Mesodermal cell (in vitro differentiated cells): ENCODE results near the gene RADIL.

Experiments used
- H3K27ac ChIP-seq: 2 replicates; pipeline ENCODE4 v1.7.0; 2013; ENCODE audit warnings: mild to moderate bottlenecking, low read depth, low read length, moderate library complexity; ENCODE audit not compliant: severe bottlenecking
- H3K36me3 ChIP-seq: 2 replicates; pipeline ENCODE4 v1.7.1; 2013; ENCODE audit warnings: mild to moderate bottlenecking, low read length, moderate library complexity; ENCODE audit not compliant: control insufficient read depth, insufficient read depth
- H3K4me1 ChIP-seq: one replicate; pipeline ENCODE4 v1.7.1; 2013; ENCODE audit warnings: mild to moderate bottlenecking, low read length; ENCODE audit not compliant: insufficient read depth, control insufficient read depth, poor library complexity, severe bottlenecking
- H3K4me3 ChIP-seq: 2 replicates; pipeline ENCODE4 v1.7.0; 2013; ENCODE audit warnings: low read length, control low read depth, mild to moderate bottlenecking; ENCODE audit not compliant: insufficient read depth, poor library complexity, severe bottlenecking; ENCODE audit errors: extremely low read depth
- H3K9me3 ChIP-seq: 2 replicates; pipeline ENCODE4 v1.7.1; 2013; ENCODE audit warnings: mild to moderate bottlenecking, low read length, moderate library complexity; ENCODE audit not compliant: control insufficient read depth
- WGBS, 2 experiments: methylation state at CpG; one replicate each; pipeline ENCODE4 v1.1.5; 2013; ENCODE audit warnings: missing lambda C conversion rate in 2 of 2; ENCODE audit not compliant: insufficient coverage in 2 of 2; 5-methylcytosine and 5-hydroxymethylcytosine counted together

Gene RADIL

GRCh38 chr7:4818000-4818794, 65.3 kb downstream of the RADIL start:
- H3K4me3 ChIP-seq: no peak overlapping the region
- 91 to 94% methylated on average over 16 to 32 of the region's 32 CpGs for WGBS, 2 experiments
- H3K9me3 ChIP-seq: no peaks in the 10 kb centered on the region
- no peak overlapping the region for H3K27ac ChIP-seq
- no peaks in the 10 kb centered on the region for H3K4me1 ChIP-seq
- no peaks in the 10 kb centered on the region for H3K36me3 ChIP-seq

GRCh38 chr7:4817178-4817901, 66.2 kb downstream of the RADIL start:
- no peaks in the 10 kb centered on the region for H3K9me3 ChIP-seq
- H3K36me3 ChIP-seq: no peaks in the 10 kb centered on the region
- H3K27ac ChIP-seq: no peak overlapping the region
- 94 to 95% methylated on average over 32 to 34 of the region's 38 CpGs for WGBS, 2 experiments
- no peaks in the 10 kb centered on the region for H3K4me1 ChIP-seq
- no peak overlapping the region for H3K4me3 ChIP-seq

GRCh38 chr7:4816419-4817080, 67.0 kb downstream of the RADIL start:
- no peaks in the 10 kb centered on the region for H3K36me3 ChIP-seq
- no peak overlapping the region for H3K27ac ChIP-seq
- 93 to 96% methylated on average over 21 to 26 of the region's 26 CpGs for WGBS, 2 experiments
- no peaks in the 10 kb centered on the region for H3K9me3 ChIP-seq
- H3K4me1 ChIP-seq: no peaks in the 10 kb centered on the region
- H3K4me3 ChIP-seq: no peak overlapping the region

GRCh38 chr7:4815609-4816418, 67.7 kb downstream of the RADIL start:
- no peaks in the 10 kb centered on the region for H3K4me1 ChIP-seq
- no peaks in the 10 kb centered on the region for H3K9me3 ChIP-seq
- no peak overlapping the region for H3K4me3 ChIP-seq
- no peaks in the 10 kb centered on the region for H3K36me3 ChIP-seq
- 90 to 94% methylated on average over 33 to 36 of the region's 38 CpGs for WGBS, 2 experiments
- no peak overlapping the region for H3K27ac ChIP-seq

- no peaks in the 10 kb centered on the region for H3K4me1 ChIP-seq
- H3K27ac ChIP-seq: no peak overlapping the region
- H3K9me3 ChIP-seq: no peaks in the 10 kb centered on the region
- no peaks in the 10 kb centered on the region for H3K36me3 ChIP-seq
- 94 to 99% methylated on average over 4 to 13 of the region's 14 CpGs for WGBS, 2 experiments
- H3K4me3 ChIP-seq: no peak overlapping the region
These were observed 68.4 kb downstream of the RADIL start for GRCh38 chr7:4815121-4815520.

- Histone ChIP-seq H3K27ac (no peak overlapping the region), H3K4me3 (no peak overlapping the region), H3K36me3 (no peaks in the 10 kb centered on the region), H3K4me1 (no peaks in the 10 kb centered on the region), H3K9me3 (no peaks in the 10 kb centered on the region)
- WGBS, 2 experiments: 87 to 89% methylated on average over 13 to 14 of the region's 14 CpGs
These were observed 69.1 kb downstream of the RADIL start for GRCh38 chr7:4814433-4814832.

DNA sequence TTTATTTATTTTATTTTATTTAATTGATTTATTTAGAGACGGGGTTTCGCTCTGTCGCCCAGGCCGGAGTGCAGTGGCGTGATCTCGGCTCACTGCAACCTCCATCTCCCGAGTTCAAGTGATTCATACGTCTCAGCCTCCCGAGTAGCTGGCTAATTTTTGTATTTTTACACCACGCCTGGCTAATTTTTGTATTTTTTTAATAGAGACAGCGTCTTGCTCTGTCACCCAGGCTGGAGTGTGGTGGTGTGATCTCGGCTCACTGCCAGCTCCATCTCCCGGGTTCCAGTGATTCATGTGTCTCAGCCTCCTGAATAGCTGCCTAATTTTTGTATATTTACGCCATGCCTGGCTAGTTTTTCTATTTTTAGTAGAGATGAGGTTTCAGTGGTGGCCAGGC, 73.8 kb downstream of the RADIL start:
- Histone ChIP-seq H3K27ac (no peak overlapping the region), H3K9me3 (no peaks in the 10 kb centered on the region), H3K4me3 (no peak overlapping the region), H3K4me1 (no peaks in the 10 kb centered on the region), H3K36me3 (no peaks in the 10 kb centered on the region)
- 93 to 97% methylated on average over 13 to 14 of the region's 14 CpGs for WGBS, 2 experiments

DNA sequence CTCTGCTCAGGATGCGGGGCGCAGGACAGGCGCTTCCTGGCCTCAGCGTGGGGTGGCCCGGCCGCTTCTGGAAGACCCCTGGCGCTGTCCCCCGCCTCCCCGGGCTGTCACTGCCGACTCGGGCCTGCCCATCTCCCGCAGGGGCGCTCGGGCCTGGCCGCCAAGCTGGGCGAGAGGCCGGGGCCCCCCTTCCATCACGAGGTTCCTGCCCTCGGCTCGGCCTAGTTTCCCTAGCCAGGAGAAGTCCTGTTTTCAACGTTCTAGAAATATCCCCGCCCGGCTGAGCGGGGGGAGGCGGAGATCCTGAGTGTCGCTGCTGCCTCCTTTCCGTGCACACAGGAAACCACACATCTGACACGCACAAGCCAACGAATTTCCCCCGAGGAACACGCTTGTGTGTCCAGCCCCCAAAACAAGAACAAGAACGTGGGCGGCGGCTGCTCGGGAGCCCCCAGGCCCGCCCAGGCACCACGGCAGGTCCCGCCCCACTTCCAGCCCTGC, 74.4 kb downstream of the RADIL start:
- H3K4me3 ChIP-seq: no peak overlapping the region
- 92 to 96% methylated on average over 36 to 37 of the region's 38 CpGs for WGBS, 2 experiments
- no peaks in the 10 kb centered on the region for H3K9me3 ChIP-seq
- H3K4me1 ChIP-seq: no peaks in the 10 kb centered on the region
- H3K27ac ChIP-seq: no peak overlapping the region
- no peaks in the 10 kb centered on the region for H3K36me3 ChIP-seq

- H3K27ac ChIP-seq: no peak overlapping the region
- no peaks in the 10 kb centered on the region for H3K4me1 ChIP-seq
- 91 to 95% methylated on average over 16 to 20 of the region's 37 CpGs for WGBS, 2 experiments
- H3K36me3 ChIP-seq: no peaks in the 10 kb centered on the region
- H3K9me3 ChIP-seq: no peaks in the 10 kb centered on the region
- H3K4me3 ChIP-seq: no peak overlapping the region
These were observed 75.0 kb downstream of the RADIL start for GRCh38 chr7:4808565-4808964.

GRCh38 chr7:4808026-4808425, 75.5 kb downstream of the RADIL start:
- Histone ChIP-seq H3K4me1 (no peaks in the 10 kb centered on the region), H3K27ac (no peak overlapping the region), H3K36me3 (no peaks in the 10 kb centered on the region), H3K4me3 (no peak overlapping the region), H3K9me3 (no peaks in the 10 kb centered on the region)
- WGBS, 2 experiments: 70 to 93% methylated on average over 2 to 4 of the region's 5 CpGs
